Activated CD8-positive, alpha-beta memory T cell treated with anti-CD3 and anti-CD28 coated beads, Interleukin-2, amount 50 U/mL, for 24 hours (primary cell): ENCODE data around the gene RIMBP3C.
"Not testable (repeated sequence)": the region's sequence is repeated elsewhere in the genome, so short reads cannot be mapped to it uniquely, and the experiment has no call there.

ENCODE experiments used
- DNase-seq: peaks from one replicate; pipeline ENCODE4 v3.0.0-alpha.2; 2020; ENCODE audit errors: extremely low read depth

Gene RIMBP3C

GRCh38 chr22:21573293-21573734 is 22.1 kb upstream of the RIMBP3C start:
- DNase-seq, result no peak

GRCh38 chr22:21571679-21572078 is 20.4 kb upstream of the RIMBP3C start:
- no peak for DNase-seq

- no peak for DNase-seq
Observed at GRCh38 chr22:21570398-21570797, 19.1 kb upstream of the RIMBP3C start.

- no peak for DNase-seq
Observed at GRCh38 chr22:21569459-21570170, 18.4 kb upstream of the RIMBP3C start.

- not testable (repeated sequence) for DNase-seq
Observed at GRCh38 chr22:21569076-21569427, 17.8 kb upstream of the RIMBP3C start.

GRCh38 chr22:21568347-21569075 is 17.2 kb upstream of the RIMBP3C start:
- DNase-seq, result no peak

GRCh38 chr22:21567456-21568346 is 16.4 kb upstream of the RIMBP3C start, which contains the start of gene UBE2L3:
Gene UBE2L3 (plus strand): TSS chr22:21567714. CDS start chr22:21567745, 31 bp downstream.
- peak; percentile 41 for DNase-seq

- DNase-seq, result no peak
Observed at GRCh38 chr22:21564411-21564810, 13.2 kb upstream of the RIMBP3C start.

GRCh38 chr22:21563912-21564311 is 12.7 kb upstream of the RIMBP3C start:
- no peak for DNase-seq

GRCh38 chr22:21560657-21561056 is 9.4 kb upstream of the RIMBP3C start:
- DNase-seq, result not testable (repeated sequence)

GRCh38 chr22:21559345-21560125 is 8.3 kb upstream of the RIMBP3C start:
- not testable (repeated sequence) for DNase-seq

- not testable (repeated sequence) for DNase-seq
Observed at GRCh38 chr22:21550678-21551047, 598 bp downstream of the RIMBP3C start.

GRCh38 chr22:21550008-21550677 is 1.1 kb downstream of the RIMBP3C start:
- DNase-seq, result not testable (repeated sequence)

GRCh38 chr22:21549558-21549957 is 1.7 kb downstream of the RIMBP3C start:
- not testable (repeated sequence) for DNase-seq

GRCh38 chr22:21544432-21545322 is 6.6 kb downstream of the RIMBP3C start:
- not testable (repeated sequence) for DNase-seq

GRCh38 chr22:21539862-21540261 is 11.4 kb downstream of the RIMBP3C start:
- DNase-seq, result not testable (repeated sequence)

- DNase-seq, result not testable (repeated sequence)
Observed at GRCh38 chr22:21532863-21533648, 18.2 kb downstream of the RIMBP3C start.

- DNase-seq, result not testable (repeated sequence)
Observed at GRCh38 chr22:21531525-21531924, 19.7 kb downstream of the RIMBP3C start.
